WTC11 (cell line): Measurements from ENCODE around the gene MRPS33. TPM values are rescaled to one million over a fixed set of nuclear protein-coding genes. Genes with fewer than 3 reads are reported as not detected.
"Not testable (repeated sequence)": the region's sequence is repeated elsewhere in the genome, so short reads cannot be mapped to it uniquely, and the experiment has no call there.

ENCODE experiments used
- ATAC-seq: fragments of 200-7000 bp; cut with Tn5 transposase; 2 replicates; pipeline ENCODE4 v1.10.0; 2021; ENCODE audit warnings: mild to moderate bottlenecking, moderate library complexity
- CTCF ChIA-PET: fragments of 300-600 bp; sonication (Branson Sonifier 250); formaldehyde crosslinking; loops from one replicate; lab custom pipeline; 2021; ENCODE audit warnings: antibody characterized with exemption; lab: Charles Lee
- POLR2A ChIA-PET: fragments of 350-600 bp; sonication (Branson Sonifier 250); formaldehyde crosslinking; loops from one replicate; lab custom pipeline; 2021; ENCODE audit warnings: antibody characterized with exemption; lab: Charles Lee
- DNase-seq: peaks from one replicate; pipeline ENCODE4 v3.0.0; 2021; ENCODE audit warnings: low spot score
- H3K27ac Mint-ChIP-seq: 2 replicates; pipeline ENCODE4 v1.8.0; 2021; ENCODE audit warnings: mixed read lengths
- H3K27me3 Mint-ChIP-seq: 2 replicates; pipeline ENCODE4 v1.8.0; 2021; ENCODE audit warnings: low read depth, mild to moderate bottlenecking, moderate library complexity, mixed read lengths
- H3K36me3 Mint-ChIP-seq: 2 replicates; pipeline ENCODE4 v1.8.0; 2021; ENCODE audit warnings: mixed read lengths
- H3K4me1 Mint-ChIP-seq: 2 replicates; pipeline ENCODE4 v1.8.0; 2022; ENCODE audit warnings: mixed read lengths
- H3K4me3 Mint-ChIP-seq: 2 replicates; pipeline ENCODE4 v1.8.0; 2021; ENCODE audit warnings: mild to moderate bottlenecking, moderate library complexity, mixed read lengths
- H3K9me3 Mint-ChIP-seq: 2 replicates; pipeline ENCODE4 v1.8.0; 2021; ENCODE audit warnings: mixed read lengths
- ATF2 ChIP-seq: sonication (generic); formaldehyde crosslinking; IDR thresholded peaks from 2 replicates; pipeline ENCODE4 v1.8.1; 2022; ENCODE audit warnings: low read depth, missing genetic modification reagents, borderline replicate concordance
- CTCF ChIP-seq: fragments of 200-600 bp; IDR thresholded peaks from 2 replicates; pipeline ENCODE4 v1.8.0; 2022; ENCODE audit warnings: antibody characterized with exemption
- FOXK1 ChIP-seq: sonication (generic); formaldehyde crosslinking; IDR thresholded peaks from 2 replicates; pipeline ENCODE4 v1.8.0; 2022; ENCODE audit warnings: mild to moderate bottlenecking, moderate library complexity, missing genetic modification reagents
- FOXP4 ChIP-seq: sonication (generic); formaldehyde crosslinking; IDR thresholded peaks from 2 replicates; pipeline ENCODE4 v1.8.0; 2022; ENCODE audit warnings: mild to moderate bottlenecking, missing genetic modification reagents
- GTF2I ChIP-seq: fragments of 250-450 bp; sonication (Bioruptor Pico); conservative IDR thresholded peaks from 2 replicates; pipeline ENCODE4 v1.4.0; 2021; ENCODE audit warnings: mild to moderate bottlenecking
- RELA ChIP-seq: sonication (generic); formaldehyde crosslinking; IDR thresholded peaks from 2 replicates; pipeline ENCODE4 v1.8.1; 2022; ENCODE audit warnings: missing genetic modification reagents, mild to moderate bottlenecking, borderline replicate concordance
- USF2 ChIP-seq: sonication (generic); formaldehyde crosslinking; IDR thresholded peaks from 2 replicates; pipeline ENCODE4 v1.8.1; 2023; ENCODE audit warnings: mild to moderate bottlenecking, missing genetic modification reagents, moderate library complexity
- ZMAT4 ChIP-seq: fragments of 250-450 bp; sonication (Bioruptor Pico); IDR thresholded peaks from 2 replicates; pipeline ENCODE4 v1.9.0; 2021; ENCODE audit warnings: mild to moderate bottlenecking
- total RNA-seq: library from RNA; stranded (reverse); gene quantifications from 3 replicates; pipeline ENCODE4 v1.2.3, GENCODE V29; 2021

The MRPS33 gene
- total RNA-seq, 1 experiment from 2014 or later = 63.5 TPM

- H3K27me3 Mint-ChIP-seq = no peaks in the 10 kb centered on the region
- POLR2A ChIA-PET = no interaction called here
- no peak overlapping the region for H3K4me3 Mint-ChIP-seq
- 0 out of 2 replicates have a peak, but pooled peaks cover 4% of the 10 kb centered on the region for H3K4me1 Mint-ChIP-seq
- CTCF ChIA-PET = no interaction called here
- H3K9me3 Mint-ChIP-seq = peaks cover 7% of the 10 kb centered on the region
- H3K36me3 Mint-ChIP-seq = no peaks in the 10 kb centered on the region
- DNase-seq (no peak), ATAC-seq (no peak)
- H3K27ac Mint-ChIP-seq = no peak overlapping the region
- no peak for TF ChIP-seq GTF2I
- no peak for TF ChIP-seq FOXP4 (CRISPR knock-in tag)
- no peak for TF ChIP-seq USF2 (CRISPR knock-in tag)
These were observed 27.8 kb upstream of the MRPS33 start for GRCh38 chr7:141042222-141043193.

GRCh38 chr7:141039376-141039775 lies 24.6 kb upstream of the MRPS33 start:
- TF ChIP-seq ZMAT4 (CRISPR knock-in tag) (no peak), ATF2 (CRISPR knock-in tag) (no peak), CTCF (no peak), RELA (CRISPR knock-in tag) (no peak)
- POLR2A ChIA-PET = interaction anchor here (0.7 kb wide), 1 partner anchor 9 kb away, joined by 3 read pairs; no protein-coding TSS in a partner anchor

GRCh38 chr7:141038100-141038499 lies 23.3 kb upstream of the MRPS33 start:
- H3K36me3 Mint-ChIP-seq, H3K27ac Mint-ChIP-seq, H3K27me3 Mint-ChIP-seq, DNase-seq, ATAC-seq, H3K4me1 Mint-ChIP-seq, H3K4me3 Mint-ChIP-seq, POLR2A ChIA-PET, CTCF ChIA-PET: not testable (repeated sequence)
- H3K9me3 Mint-ChIP-seq = peaks cover 11% of the 10 kb centered on the region

More at GRCh38 chr7:141039376-141039775, 24.6 kb upstream of the MRPS33 start:
- DNase-seq = no peak
- Mint-ChIP-seq H3K4me1 (0 out of 2 replicates have a peak, but pooled peaks cover 4% of the 10 kb centered on the region), H3K36me3 (peaks cover 2% of the 10 kb centered on the region; the same call in 1 of the 2 replicates), H3K9me3 (peaks cover 9% of the 10 kb centered on the region), H3K4me3 (no peak overlapping the region), H3K27me3 (peaks cover 2% of the 10 kb centered on the region; the same call in 1 of the 2 replicates), H3K27ac (no peak overlapping the region)
- CTCF ChIA-PET = no interaction called here
- no peak for ATAC-seq

GRCh38 chr7:141032539-141033323 lies 18.0 kb upstream of the MRPS33 start:
- CTCF ChIA-PET = interaction anchor here (1.3 kb wide), 1 partner anchor 199 kb away, joined by 3 read pairs; no protein-coding TSS in a partner anchor
- Mint-ChIP-seq H3K27ac (peak overlapping the region; percentile 93), H3K4me3 (peak overlapping the region; percentile 38), H3K4me1 (peaks cover 14% of the 10 kb centered on the region), H3K36me3 (peaks cover 28% of the 10 kb centered on the region), H3K9me3 (peaks cover 44% of the 10 kb centered on the region)
- POLR2A ChIA-PET, ATAC-seq, H3K27me3 Mint-ChIP-seq: not testable (repeated sequence)
- TF ChIP-seq FOXK1 (CRISPR knock-in tag) = peak; percentile 56; the same call in 1 of the 2 replicates
- peak; percentile 50 for DNase-seq
